ENCODE data around the gene HIPK2.

HIPK2 gene

DNA sequence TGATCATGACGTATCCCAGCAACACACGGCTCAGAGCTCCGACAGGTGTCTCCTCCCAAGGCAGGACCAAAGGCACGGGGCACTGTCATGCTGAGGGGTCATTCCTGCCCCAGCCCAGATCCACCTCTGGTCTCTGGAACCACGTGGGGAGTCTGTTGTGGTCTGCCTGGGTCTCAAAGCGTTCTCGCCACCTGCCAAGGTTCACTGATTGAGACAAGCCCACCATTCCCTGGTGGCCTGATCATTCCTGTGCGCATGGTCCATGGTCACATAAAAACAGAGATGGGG is 83.5 kb downstream of the HIPK2 start:
- Histone ChIP-seq H3K4me3 (no peak overlapping the region), H3K4me2 (peak overlapping the region; percentile 78), H4K20me1 (peaks cover 69% of the 10 kb centered on the region), H3K9me3 (no peaks in the 10 kb centered on the region), H3K4me1 (peaks cover 52% of the 10 kb centered on the region), H3K9ac (no peak overlapping the region), H3K36me3 (peaks cover 52% of the 10 kb centered on the region), H3K27ac (no peak overlapping the region), H3K27me3 (no peaks in the 10 kb centered on the region)
- no peak for TF ChIP-seq Cebpa-rat (IDR thresholded peaks at IDR 0.05)

DNA sequence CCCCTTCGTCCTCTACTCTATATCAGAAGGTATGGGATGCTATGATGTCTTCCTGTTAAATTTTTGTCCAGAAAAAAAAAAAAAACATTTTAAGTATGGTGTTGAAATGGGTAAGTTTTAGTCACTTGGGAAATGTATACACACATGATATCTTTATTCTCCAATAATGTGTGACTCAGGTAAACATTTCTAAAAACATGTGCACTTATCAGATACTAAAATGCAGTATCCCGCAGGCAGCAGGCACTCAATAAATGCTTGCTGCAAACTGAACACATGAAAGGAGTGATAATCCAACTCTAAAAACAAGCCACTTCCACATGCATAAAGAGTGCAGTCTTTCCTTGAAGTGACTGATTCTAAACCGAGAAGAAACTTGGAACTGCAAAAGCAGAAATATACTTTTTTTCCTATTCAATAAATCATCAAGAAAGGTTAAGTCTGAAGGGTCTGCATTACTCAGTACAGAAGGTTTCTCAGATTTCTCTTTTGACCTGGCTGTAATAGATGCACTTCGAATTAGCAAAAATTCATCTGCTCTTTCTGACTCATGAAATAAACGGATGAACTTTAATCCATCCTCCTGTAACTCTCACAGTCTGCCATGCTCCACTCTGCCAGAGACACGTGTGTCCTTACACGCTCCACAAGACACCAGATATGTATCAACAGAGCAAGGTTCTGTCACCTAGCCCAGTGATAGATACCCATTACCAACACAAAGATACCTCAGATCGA is 84.0 kb downstream of the HIPK2 start:
- Histone ChIP-seq H3K4me2 (peak overlapping the region; percentile 78), H4K20me1 (peaks cover 64% of the 10 kb centered on the region), H3K27ac (no peak overlapping the region), H3K4me1 (peaks cover 47% of the 10 kb centered on the region), H3K9me3 (no peaks in the 10 kb centered on the region), H3K9ac (no peak overlapping the region), H3K27me3 (no peaks in the 10 kb centered on the region), H3K36me3 (peaks cover 52% of the 10 kb centered on the region), H3K4me3 (no peak overlapping the region)
- no peak for TF ChIP-seq Cebpa-rat (IDR thresholded peaks at IDR 0.05)

DNA sequence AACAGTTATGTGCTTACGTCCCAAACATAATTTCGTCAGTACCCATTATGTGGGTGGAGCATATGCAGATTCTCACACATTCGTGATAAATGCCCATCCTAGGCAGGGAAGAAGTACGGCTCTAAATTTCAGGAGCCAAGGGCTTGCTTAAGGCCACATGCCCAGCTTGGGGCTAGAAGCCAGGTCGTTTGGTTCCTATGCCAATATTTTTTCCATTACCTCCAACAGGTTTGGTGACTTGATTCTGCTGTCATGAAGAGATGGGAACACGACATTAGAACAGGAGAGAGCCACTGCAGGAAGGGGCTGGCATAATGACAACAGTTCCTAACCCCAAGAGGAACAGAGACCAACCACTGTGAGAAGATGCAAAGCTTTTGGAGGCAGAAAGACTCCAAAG is 85.1 kb downstream of the HIPK2 start:
- peaks cover 9% of the 10 kb centered on the region for H3K9me3 ChIP-seq
- H3K4me2 ChIP-seq = no peak overlapping the region
- H3K4me1 ChIP-seq = peaks cover 40% of the 10 kb centered on the region
- H3K36me3 ChIP-seq = peaks cover 52% of the 10 kb centered on the region
- TF ChIP-seq Cebpa-rat (IDR thresholded peaks at IDR 0.05) = no peak
- H3K9ac ChIP-seq = no peak overlapping the region
- H4K20me1 ChIP-seq = peaks cover 60% of the 10 kb centered on the region
- no peaks in the 10 kb centered on the region for H3K27me3 ChIP-seq
- H3K4me3 ChIP-seq = no peak overlapping the region
- H3K27ac ChIP-seq = no peak overlapping the region

DNA sequence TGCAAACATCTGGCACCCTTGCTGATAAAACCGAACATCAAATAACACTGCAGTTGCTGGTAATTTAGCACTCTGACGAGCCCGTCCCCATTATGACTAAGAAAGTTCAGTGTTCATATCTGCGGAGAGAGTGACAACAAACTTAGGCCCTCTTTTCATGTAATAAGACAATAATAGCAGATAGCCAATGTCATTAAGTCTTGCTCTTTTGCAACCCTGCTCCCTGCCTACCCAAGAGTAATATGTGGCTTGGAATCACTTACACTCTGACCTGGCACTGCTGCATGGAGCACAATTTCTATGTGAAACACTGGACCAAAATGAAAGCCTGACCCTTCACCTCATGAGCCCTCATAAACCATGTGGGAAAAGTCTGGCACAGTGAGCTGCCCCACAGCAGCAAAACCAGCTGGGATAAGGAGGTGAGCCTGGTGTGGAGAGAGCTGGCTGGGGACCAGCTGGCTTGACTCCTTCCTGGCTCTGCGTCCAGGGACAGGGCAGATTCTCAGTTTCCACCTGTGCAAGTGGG is 86.5 kb downstream of the HIPK2 start:
- Histone ChIP-seq H3K9ac (no peak overlapping the region), H3K9me3 (peaks cover 23% of the 10 kb centered on the region), H3K36me3 (peaks cover 66% of the 10 kb centered on the region), H4K20me1 (peaks cover 49% of the 10 kb centered on the region), H3K4me1 (peaks cover 26% of the 10 kb centered on the region), H3K27me3 (no peaks in the 10 kb centered on the region), H3K27ac (no peak overlapping the region), H3K4me2 (no peak overlapping the region), H3K4me3 (no peak overlapping the region)
- TF ChIP-seq Cebpa-rat (IDR thresholded peaks at IDR 0.05) = no peak

DNA sequence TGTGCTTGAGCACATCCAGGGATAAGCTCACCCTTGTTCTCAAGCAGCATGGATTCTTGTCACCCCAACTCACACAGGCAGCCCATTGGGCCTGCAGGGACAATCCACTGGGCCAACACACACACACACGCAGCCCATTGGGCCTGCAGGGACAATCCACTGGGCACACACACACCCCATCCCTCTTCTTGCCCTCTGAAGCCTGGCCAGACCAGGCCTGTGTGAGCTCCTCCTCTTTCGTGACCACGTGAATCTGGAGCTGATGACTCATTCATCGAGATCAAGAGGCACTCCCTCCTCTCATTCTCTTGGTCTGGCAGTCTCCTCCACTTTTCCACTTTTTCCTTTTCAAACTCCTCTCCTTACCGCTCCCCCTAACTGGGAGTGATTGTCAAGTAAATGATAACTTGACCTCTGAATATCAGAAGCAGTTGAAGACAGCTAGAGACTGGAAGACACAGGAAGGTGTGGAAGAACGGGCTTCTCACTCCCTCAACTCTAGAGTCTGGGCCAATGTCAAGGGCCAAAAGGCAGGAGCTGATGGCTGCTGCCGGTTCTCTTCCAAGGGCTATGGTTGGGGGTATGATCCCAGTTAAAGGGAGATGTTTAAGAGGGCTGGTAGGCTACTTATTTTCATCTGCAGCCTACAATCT is 89.7 kb downstream of the HIPK2 start:
- no peaks in the 10 kb centered on the region for H3K27me3 ChIP-seq
- no peak overlapping the region for H3K4me2 ChIP-seq

DNA sequence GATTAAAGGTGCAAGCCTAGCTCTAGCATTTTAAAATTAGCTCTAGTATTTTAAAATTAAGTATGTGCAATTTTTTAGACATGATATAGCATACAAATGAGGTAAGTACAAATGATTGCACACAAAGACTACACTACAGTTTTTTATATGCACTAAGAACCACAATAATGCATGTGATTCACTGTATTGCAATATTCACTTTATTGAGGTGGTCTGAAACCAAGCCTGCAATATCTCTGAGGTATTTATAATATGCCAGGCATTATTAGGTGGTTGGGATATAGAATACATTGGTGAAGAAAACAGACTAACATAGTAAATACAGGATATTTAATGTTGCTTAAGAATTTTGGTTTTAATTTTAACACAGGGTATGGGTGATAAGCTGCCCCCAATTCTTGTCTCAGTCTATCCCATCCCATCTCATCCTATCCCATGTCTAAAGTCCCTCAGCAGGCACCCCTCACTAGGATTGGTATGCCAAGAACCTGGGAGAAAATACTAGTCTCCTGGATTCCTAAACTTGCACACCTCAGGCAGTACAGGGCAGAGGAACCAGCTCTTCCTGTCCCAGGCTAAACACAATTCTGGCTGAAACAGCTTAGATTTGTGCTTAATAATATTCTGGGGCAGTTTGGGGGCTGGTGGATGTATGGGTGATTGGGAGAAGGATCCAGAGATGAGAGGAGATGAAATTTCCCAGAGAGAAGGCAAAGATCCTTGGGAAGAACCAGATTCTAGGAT is 90.4 kb downstream of the HIPK2 start:
- H3K9ac ChIP-seq = no peak overlapping the region
- peaks cover 95% of the 10 kb centered on the region for H3K36me3 ChIP-seq
- peaks cover 12% of the 10 kb centered on the region for H3K4me1 ChIP-seq
- H3K27me3 ChIP-seq = no peaks in the 10 kb centered on the region
- peaks cover 45% of the 10 kb centered on the region for H3K9me3 ChIP-seq
- peaks cover 15% of the 10 kb centered on the region for H4K20me1 ChIP-seq
- H3K4me2 ChIP-seq = no peak overlapping the region
- H3K4me3 ChIP-seq = no peak overlapping the region
- H3K27ac ChIP-seq = no peak overlapping the region
- TF ChIP-seq Cebpa-rat (IDR thresholded peaks at IDR 0.05) = no peak

More for the DNA sequence above, 89.7 kb downstream of the HIPK2 start:
- H3K27ac ChIP-seq = no peak overlapping the region
- H3K9ac ChIP-seq = no peak overlapping the region
- H3K36me3 ChIP-seq = peaks cover 95% of the 10 kb centered on the region
- peaks cover 5% of the 10 kb centered on the region for H3K4me1 ChIP-seq
- peaks cover 17% of the 10 kb centered on the region for H4K20me1 ChIP-seq
- peaks cover 45% of the 10 kb centered on the region for H3K9me3 ChIP-seq
- no peak overlapping the region for H3K4me3 ChIP-seq
- TF ChIP-seq Cebpa-rat (IDR thresholded peaks at IDR 0.05) = no peak

DNA sequence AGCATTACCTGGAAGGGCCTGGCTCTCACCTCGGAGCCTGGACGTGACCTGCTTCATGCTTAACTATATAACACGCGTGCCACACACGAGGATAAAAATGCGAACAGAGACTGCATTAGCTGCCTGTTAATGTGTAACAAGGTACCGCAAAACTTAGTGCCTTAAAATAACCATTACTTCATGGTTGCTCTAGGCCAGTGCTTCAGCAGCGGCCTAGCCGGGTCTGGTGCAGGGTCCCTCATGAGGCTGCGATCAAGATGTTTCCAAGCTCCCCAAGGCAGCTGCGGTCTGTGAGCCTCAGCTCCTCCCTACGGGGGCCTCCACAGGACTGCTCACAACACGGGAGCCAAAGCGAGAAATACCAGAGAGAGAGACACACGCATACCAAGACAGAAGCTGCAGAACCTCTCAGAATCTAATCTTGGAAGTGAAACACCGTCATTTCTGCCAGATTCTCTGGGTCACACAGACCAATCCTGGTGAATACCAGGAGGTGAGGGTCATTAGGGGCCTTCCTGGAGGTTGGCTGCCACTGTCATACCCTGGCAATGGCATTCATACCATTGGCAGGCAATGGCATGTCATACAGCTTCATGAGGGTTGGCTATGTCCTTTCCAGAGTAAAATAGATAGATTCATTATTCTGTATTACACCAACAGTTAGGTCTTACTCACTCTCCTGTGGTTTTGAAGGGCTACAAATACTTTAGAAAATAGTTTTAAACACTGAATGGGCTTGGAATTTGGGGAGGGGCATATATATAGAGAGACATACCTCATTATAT is 94.5 kb downstream of the HIPK2 start:
- peaks cover 77% of the 10 kb centered on the region for H3K36me3 ChIP-seq
- peaks cover 28% of the 10 kb centered on the region; the same call in 1 of the 2 replicates for H4K20me1 ChIP-seq
- peaks cover 48% of the 10 kb centered on the region for H3K9me3 ChIP-seq
- no peak overlapping the region for H3K27ac ChIP-seq
- TF ChIP-seq Cebpa-rat (IDR thresholded peaks at IDR 0.05) = no peak
- H3K4me1 ChIP-seq = peaks cover 37% of the 10 kb centered on the region
- H3K9ac ChIP-seq = no peak overlapping the region
- 0 out of 2 replicates have a peak overlapping the region, but pooled peaks have one; percentile 70 for H3K4me2 ChIP-seq
- no peak overlapping the region for H3K4me3 ChIP-seq
- H3K27me3 ChIP-seq = no peaks in the 10 kb centered on the region

DNA sequence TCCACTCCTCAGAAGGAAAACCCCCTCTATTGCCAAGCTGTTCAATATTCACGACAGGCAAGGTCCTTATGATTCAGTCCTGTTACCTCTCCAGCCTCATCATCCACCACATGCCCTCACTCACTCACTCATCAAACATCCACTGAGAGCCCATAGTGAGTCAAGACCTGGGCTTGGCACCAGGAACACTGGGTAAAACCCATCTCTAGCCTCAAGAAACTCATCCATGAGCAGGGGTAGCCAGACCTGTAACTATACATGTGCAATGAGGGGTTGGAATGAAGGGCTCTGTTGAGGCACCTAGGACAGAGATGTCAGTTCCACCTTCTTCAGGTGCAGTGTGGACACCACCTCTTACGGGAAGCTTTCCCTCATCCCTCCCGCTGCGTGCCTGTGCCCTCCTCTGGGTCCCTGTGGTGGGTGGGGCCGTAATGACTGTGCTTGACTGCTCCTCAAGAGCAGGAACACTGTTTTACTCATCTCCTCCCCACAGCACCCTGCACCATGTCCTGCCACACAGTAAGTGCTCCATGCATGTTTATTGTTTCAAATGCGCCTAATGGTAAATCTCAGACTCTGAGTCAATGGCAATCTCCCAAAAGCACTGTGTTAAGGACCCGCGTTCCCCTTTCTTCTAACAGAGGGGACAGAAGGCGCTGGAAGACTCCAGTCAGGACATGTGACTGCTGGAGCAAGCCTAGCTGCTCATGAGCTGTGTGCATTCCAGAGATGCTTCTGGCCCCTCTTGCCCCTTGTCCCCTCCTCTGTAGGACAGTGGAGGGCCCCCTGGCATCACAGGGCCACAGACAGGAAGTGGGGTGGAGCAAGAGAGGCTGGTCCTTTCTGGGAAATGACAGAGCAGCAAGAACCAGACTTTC is 95.4 kb downstream of the HIPK2 start:
- Histone ChIP-seq H3K9me3 (peaks cover 39% of the 10 kb centered on the region), H3K9ac (no peak overlapping the region), H3K4me1 (peaks cover 37% of the 10 kb centered on the region), H4K20me1 (peaks cover 28% of the 10 kb centered on the region; the same call in 1 of the 2 replicates), H3K27me3 (no peaks in the 10 kb centered on the region), H3K4me2 (peak overlapping the region; percentile 70), H3K27ac (no peak overlapping the region), H3K4me3 (no peak overlapping the region), H3K36me3 (peaks cover 70% of the 10 kb centered on the region)
- no peak for TF ChIP-seq Cebpa-rat (IDR thresholded peaks at IDR 0.05)

DNA sequence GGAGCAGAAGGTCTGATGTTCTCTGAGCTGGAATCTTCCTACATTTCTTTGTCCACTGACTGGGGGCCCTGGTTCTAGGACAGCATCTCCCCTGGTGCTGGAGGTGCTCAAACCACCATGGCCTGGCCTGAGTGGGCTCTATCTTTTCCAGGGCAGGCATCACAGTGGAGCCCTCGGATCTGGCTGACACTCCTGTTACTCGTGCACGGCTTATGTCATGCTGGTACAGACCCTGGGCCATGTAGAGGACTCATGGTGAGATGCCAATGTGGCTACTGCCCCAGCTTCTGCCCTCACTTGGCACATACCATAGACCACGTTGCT is 96.0 kb downstream of the HIPK2 start:
- peaks cover 37% of the 10 kb centered on the region for H3K4me1 ChIP-seq
- H3K4me2 ChIP-seq = peak overlapping the region; percentile 70
- peaks cover 33% of the 10 kb centered on the region for H3K9me3 ChIP-seq
- H3K27ac ChIP-seq = no peak overlapping the region
- peaks cover 67% of the 10 kb centered on the region for H3K36me3 ChIP-seq
- peaks cover 28% of the 10 kb centered on the region; the same call in 1 of the 2 replicates for H4K20me1 ChIP-seq
- H3K9ac ChIP-seq = no peak overlapping the region
- TF ChIP-seq Cebpa-rat (IDR thresholded peaks at IDR 0.05) = no peak
- H3K4me3 ChIP-seq = no peak overlapping the region
- no peaks in the 10 kb centered on the region for H3K27me3 ChIP-seq

Data from BLaER1 (cell line).